Esophagus squamous epithelium (tissue), 4 donors: ENCODE results near the gene PLG.

ENCODE experiments used
- CTCF ChIP-seq, 6 experiments: fragments of 450-650 bp in 4 of 6; fragments of 200-600 bp in 2 of 6; sonication (generic) in 2 of 6; IDR thresholded peaks; one replicate each; pipeline ENCODE4 v1.5.1; 2016 to 2019; ENCODE audit warnings: antibody characterized with exemption in 6 of 6, mild to moderate bottlenecking in 4 of 6, moderate library complexity in 4 of 6
- POLR2A ChIP-seq, 4 donors: fragments of 450-650 bp; IDR thresholded peaks; one replicate each; pipeline ENCODE4 v1.6.1; 2017; ENCODE audit warnings: antibody characterized with exemption in 4 of 4, mild to moderate bottlenecking in 4 of 4, moderate library complexity in 3 of 4

DNA sequence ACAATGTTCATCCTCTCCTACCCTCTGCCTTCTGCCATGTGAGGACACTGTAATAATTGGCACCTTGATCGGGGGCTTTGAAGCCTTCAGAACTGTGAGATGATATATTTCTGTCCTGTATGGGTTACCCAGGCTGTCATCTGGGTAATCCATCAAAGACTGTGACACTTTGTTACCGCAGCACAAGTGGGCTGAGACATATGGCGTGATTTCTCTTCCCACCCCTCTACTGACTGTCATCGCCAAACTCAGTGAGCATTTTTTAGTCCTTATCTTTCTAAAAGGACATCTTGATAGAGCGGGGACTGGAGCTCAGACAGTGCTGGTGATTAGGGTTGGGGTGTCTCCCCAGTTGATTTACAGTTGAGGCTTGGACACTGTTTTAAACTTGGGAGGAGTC lies 10.4 kb upstream of the PLG start:
- no peak for TF ChIP-seq POLR2A (IDR thresholded peaks at IDR 0.05)
- no peak for TF ChIP-seq CTCF (IDR thresholded peaks at IDR 0.05)
